DMS153 treated with DMSO at 0.1 percent for 48 hours (cell line): ENCODE measurements around the gene THSD7B.
"Not testable (repeated sequence)": the region's sequence is repeated elsewhere in the genome, so short reads cannot be mapped to it uniquely, and the experiment has no call there.

Source experiments
- DNase-seq: peaks from one replicate; lab custom pipeline; 2025; ENCODE audit not compliant: unreplicated experiment; lab: John Stamatoyannopoulos, UW

THSD7B gene

DNA sequence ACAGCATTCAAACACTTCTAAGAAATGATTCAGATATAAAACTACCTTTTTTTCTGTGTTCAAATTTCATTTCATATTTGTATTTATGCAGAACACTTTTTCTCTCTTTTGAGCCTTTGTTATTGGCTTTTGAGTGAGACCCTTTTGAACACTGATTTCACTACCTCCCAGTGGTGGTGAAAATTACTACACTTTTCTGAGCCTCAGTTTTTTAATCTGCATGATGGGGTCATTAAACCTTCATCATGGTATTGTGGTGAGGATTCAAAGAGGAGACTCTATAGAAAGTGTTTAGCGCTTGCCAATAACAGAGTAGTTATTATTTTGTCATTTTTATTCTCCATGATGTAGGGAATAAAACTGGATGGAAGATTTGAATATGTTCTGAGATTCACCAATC lies 169.8 kb downstream of the THSD7B start:
- no peak for DNase-seq

DNA sequence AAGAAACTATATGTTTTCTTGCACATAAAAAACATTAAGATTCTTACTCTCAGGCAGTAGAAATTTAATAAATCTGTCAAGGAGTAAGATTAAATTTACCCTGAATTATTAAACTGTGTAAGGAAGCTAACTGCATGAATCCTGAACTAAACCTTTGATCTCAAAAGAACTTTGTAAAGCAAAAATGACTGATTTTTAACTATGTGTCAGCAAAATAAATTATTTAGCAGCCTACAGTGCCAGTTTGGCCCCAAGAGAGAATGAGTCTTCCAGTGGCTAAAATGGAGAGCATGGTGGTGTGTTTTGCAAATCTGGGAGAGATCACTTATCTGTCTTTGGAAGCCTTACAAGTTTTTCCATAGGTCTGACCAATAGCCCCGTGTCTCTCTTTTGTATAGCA lies 190.7 kb downstream of the THSD7B start:
- no peak for DNase-seq

DNA sequence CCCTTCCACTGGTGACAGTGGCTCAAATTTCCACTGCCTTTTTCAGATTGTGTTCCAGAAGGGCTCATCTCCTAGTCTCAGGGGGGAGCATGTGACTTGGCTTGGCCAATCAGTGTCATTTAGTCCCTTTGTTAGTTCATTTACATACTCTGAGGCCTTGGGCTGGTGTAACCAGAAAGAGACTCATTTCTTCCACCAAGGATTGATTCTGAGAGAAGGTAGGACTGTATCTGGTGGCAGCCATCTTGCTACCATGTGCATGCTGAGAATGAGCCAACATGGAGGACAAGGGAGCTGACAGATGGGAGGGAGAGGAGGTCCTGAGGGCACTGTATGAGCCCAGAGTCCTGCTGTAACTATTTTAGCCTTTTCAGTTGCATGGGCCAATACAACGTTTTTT lies 191.7 kb downstream of the THSD7B start:
- DNase-seq, result no peak

DNA sequence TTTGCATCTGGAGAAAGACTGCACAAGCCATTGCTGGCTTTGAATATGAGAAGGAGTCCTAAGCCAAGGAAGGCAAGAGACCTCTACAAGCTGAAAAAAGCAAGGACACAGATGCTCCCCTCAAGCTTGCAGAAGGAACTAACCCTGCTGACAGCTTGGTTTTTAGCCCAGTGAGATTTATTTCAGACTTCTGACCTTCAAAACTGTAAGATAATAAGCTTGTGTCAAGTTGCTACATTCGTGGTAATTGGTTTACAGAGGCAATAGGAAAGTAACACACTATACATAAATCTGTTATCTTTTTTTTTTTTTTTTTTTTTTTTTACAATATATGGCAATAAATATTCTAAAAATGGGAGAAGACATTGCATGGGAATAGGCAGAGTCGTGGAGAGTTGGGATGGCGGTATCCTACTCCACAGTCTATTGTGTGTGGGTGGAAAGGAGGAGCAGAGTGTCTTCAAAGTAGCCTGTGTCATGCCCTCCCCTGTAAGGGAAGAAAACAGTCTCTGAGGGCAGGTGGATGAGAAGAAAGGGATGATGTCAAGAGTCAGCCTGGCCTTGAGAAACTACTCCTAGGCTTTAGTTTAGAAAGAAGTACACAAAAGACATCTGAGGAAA lies 196.9 kb downstream of the THSD7B start:
- DNase-seq, result no peak

DNA sequence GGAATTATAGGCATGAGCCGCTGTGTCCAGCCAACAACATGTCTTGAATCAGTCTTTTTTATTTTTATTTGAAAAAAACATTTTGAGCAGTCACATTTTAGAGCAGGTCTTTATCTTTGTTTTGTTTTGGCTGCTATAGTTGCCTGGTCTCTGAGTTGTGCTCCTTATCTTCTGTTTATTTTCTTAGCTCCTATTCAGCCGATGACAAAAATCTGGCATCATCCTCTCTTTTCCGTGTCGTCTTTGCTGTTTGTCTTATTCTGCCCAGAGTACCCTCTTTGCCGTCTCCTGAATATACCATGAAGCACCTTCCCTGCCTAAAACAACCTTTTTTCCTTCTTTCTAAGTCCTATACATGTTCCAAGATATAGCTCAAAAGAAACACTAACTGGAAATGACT lies 201.1 kb downstream of the THSD7B start:
- DNase-seq, result no peak

DNA sequence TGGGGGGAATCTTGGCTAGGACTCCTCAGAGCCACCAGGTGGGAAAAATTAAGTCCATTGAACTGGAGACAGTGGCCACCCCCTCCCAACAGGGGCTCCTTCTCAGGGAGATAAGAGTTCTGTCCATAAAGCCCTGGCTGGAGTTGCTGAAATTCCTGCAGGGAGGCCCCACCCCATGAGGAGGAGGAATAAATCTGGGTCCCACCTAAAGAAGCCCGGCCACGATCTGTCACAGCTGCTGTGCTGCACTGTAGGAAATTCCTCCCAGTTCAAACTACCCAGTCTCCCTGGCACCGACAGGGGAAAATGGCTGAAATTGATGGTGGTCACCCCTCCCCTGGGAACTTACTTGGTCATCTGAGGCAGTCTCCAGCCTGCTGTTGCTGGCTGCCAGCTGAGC lies 215.0 kb downstream of the THSD7B start:
- DNase-seq, result no peak

DNA sequence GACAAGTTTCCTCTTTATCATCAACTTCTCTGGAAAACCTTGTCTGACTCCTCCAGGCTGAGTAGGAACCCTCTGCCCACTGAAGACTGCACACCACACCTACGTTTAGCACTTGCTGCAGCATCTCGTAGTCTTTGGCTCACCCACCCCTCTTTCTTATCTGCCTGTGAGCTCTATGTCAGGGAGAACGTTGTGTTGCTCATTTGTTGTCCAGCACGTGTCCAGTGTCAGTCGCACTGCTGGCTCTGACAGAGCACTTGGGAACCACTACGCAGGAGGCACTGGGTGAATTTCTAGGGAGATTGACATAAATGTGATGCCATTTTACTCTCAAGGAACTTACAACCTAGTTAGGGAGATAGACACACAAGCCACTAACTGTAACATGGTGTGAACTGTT lies 216.3 kb downstream of the THSD7B start:
- not testable (repeated sequence) for DNase-seq

DNA sequence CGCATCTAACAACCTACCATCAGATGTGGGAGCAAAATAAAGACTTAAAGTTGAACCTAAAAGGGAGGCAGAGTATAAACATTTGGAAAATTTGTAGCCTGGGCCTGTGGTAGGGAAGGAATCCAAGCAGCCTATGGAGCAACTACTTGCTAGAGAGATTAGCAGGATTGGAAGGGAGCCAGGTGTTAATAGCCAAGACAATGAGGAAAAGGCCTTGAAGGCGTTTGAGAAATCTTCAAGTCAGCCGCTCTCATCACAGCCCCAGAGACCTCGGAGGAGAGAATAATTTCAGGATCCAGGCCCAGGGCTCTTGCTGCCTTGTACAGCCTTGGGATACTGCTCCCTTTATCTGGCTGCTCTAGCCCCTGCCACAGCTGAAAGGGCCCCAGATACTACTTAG lies 219.7 kb downstream of the THSD7B start:
- DNase-seq, result no peak

DNA sequence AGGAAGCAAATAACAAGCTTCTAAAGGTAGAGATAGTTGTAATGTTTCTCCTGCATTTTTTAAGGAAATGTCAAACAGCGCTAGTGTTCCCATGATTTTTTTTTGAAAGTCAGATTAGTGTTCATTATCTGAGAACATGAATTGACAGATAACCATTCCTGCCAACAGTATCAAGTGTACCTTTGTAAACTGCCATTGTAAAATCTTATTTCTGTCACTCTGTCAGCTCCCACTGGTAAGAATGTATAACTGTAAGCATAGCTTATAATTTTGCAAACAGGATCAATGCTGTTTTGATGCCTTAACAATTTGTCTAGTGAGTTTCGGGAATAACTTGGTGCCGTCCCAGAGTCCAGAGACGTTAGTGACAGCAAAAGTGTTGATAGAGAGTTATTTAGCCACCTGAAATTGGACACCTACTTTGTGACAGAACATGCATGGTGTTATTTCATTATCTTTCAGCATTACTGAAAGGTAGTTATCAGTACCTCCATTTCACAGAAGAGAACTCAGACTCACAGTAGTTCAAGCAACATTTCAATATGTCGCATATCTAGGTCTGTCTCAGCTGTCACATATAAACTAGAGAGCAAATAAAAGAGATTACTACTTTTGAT lies 221.4 kb downstream of the THSD7B start:
- no peak for DNase-seq

DNA sequence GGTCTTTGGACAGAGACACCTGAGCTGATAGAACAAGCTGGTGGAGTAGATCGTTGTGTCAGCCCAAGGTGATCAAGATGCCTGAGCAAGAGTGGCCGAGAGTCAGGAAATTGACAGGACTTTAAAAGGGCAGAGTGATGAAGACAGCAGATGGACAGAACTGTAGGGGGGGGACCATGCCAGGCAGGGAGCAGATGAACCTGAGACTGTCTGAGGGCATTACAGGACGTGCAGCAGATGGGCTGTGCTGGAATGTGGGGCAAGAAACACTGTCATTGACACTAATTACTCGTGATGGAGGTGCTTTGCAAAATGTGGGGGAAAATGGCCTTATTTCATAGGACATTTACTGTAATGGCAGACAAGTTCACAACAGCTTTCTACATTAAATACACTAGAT lies 225.0 kb downstream of the THSD7B start:
- no peak for DNase-seq

DNA sequence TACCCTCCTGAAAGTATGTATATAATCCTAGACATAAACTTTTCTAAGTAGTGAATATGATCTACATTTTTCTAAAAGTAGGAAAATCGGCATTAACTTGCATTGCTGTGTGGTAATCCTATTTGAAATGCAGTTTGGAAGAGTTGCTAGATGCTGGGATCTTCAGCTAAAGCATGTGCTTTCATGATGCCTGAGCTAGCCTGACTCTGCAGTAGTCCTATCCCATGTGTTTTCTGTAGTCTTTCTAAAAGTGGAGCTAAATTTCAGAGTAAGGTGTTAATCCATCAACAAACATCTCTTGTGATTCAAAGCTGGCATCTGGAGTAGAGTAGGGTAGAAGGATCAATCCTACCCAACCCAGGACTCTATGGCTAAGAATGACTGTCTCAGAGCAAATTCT lies 229.4 kb downstream of the THSD7B start:
- DNase-seq, result no peak

DNA sequence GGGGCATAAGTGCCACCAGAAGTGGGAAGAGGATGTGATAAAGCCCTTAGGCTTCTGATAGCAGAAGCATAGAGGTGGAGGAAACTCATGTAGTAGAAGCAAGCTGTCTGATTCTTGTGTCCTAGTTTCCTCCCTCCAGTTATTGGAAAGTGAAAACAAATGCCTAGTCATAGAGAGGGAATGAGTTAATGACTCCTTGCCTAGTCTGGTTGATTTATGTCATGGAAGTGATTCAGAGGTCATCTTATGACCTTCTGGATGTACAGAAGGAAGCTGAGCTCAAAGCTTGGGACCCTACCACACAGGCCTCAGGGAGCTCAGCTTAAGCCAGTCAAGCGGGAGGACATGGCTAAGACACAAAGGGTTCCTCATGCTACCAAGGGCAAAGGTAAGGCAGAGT lies 232.2 kb downstream of the THSD7B start:
- DNase-seq, result no peak

DNA sequence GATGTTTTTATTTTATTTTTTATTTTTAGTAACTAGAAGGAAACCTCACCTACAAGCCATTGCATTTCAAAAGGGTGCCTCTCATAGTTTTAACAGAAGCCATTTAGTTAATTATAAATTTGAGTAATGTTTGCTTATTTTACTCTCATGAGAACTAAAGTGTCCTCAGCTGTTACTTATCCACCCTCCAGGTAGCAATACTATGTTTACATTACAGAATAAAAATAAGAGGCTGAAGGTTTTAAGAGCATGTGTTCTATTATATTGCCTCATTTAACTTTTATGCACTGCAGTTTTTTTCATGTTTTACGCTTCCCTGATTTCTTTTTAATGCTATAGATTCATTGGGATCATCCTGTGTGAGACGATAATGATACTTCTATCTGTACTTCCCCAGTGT lies 235.5 kb downstream of the THSD7B start:
- DNase-seq, result no peak

DNA sequence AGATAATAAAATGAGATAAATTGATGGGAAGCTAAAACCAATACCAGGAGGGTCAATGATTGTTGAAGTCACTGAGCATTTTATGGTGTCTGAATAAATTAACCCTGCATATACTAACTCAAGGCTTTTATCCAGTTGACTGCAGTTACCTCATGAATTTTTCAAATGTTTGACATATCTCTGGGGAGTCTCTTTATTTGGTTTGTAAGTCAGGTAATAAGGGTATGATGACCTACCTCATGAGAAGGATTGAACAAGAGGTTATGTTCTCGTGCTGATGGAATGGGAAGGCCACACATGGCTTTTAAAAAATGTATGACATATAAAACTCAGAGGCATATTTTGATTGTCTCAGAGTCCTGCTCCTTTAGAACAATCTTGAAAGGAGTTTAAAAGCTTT lies 237.6 kb downstream of the THSD7B start:
- DNase-seq, result no peak

DNA sequence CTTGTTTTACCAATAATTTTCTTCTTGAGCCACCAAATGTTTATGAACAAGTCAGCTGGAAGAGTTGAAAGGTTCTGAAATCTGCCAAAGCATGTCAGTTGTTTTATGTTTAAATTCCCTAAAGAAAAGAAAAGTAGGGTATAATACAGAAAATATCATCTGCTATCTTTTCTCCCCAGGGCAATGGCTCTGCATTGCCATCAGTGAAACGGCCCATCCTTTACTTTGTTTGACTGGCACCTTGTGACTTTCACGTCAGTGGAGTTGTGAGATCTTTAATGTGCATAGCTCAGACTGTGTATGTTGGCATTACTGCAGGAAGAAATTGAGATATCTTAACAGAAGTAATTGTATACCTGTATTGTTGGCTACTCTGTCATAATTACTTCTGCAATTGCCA lies 239.9 kb downstream of the THSD7B start:
- DNase-seq, result no peak

DNA sequence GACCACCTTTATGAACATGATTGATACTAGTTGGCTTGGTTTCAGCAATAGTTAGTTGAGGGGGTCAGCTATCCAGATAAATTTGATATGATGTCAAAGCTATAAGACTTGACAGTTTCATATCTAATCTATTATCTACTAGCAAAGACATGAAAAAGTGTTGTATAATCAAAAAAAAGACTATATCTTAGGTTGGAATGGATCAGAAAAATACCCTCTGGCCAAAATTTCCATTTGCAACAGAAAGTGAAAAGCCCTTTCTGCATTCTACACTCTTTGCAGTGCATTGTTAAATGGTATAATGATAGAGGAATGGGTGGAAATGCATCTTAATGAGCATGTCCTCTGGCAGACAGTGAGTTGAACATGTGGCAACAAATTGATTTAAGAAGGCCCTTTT lies 242.6 kb downstream of the THSD7B start:
- DNase-seq, result no peak

DNA sequence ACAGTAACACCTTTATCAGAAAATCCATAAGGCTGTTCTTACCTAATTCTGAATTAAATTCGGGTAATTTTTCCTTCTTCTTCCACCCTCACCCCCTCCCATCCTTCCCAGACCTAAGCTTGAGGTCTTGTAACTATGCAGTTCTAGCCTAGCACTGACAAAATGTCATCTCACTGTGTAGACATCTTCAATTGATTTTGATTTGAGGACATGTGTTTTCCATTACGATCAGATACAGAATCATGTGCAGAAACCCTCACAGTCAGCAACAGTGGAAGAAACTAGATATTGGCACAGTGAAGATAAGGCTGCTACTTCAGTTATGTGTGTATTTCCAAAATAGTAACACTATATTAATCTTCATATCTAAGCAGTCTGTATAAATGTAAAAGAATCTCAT lies 244.6 kb downstream of the THSD7B start:
- no peak for DNase-seq

DNA sequence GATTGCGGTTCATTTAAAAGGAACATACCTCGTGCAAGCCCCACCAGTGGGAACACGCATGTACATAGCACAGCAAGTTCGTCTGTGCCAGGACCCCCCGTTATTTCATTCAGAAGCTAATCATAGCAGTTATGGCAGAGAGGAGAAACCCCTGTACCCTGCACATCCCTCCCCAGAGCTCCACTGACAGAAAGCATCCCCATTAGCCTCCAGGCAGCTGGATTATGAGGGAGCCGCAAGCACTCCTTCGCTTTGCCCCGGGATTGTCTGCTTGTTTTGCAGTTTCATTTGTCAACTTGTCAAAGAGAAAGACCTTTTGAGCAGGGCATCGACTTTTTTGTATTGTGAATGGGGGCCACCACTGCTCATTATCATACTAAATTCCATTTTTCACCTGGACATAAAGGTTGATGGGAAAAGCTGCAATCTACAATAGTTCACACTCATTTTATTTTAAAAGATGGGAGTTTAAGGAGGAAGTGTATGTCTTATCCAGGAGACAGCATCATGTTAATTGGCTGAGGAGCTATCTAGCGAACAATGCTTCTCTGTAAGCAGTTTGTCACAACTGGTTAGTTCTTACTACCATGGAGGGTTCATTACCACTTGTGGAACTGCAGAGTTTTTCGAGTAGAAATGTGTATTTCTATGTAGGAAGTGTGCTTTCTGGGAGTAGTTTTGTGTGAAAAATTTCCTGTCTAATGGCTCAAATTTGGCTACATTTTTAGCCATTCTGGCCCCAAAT lies 255.3 kb downstream of the THSD7B start:
- DNase-seq, result no peak

DNA sequence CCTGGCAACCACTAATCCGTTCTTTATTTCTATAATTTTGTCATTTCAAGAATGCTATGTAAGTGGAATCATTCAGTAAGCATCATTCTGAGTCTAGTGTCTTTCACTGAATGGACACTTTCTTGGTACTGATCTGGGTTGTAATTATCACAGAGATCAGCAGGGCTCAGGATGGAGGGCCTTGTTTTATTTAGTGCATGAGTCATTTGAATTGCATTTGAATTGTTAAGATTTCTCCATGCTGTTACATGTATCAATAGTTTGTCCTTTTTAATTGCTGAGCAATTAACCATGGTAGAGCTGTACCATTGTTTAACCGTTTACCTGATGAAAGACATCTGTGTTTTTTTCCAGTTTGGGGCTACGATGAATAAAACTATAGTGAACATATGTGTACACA lies 256.4 kb downstream of the THSD7B start:
- DNase-seq, result no peak

DNA sequence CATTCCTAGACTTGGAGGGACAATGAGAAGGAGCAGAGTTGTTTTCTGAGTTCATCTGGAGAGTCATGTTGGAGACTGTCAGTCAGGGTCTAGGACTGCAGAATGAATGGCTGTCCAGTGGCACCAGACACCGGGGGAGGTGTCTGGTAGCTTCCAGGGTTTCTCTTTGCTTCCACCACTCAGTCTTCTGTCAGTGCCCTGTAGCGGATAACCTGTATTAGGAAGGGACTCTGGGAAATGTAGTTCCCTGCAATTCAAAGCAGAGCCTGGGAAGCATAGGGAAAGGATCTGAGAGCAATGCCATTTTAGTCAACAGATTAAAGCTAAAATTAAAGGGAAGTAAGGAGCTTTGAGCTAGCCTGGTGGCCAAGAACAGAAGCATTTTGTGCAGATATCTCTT lies 257.9 kb downstream of the THSD7B start:
- DNase-seq, result no peak

DNA sequence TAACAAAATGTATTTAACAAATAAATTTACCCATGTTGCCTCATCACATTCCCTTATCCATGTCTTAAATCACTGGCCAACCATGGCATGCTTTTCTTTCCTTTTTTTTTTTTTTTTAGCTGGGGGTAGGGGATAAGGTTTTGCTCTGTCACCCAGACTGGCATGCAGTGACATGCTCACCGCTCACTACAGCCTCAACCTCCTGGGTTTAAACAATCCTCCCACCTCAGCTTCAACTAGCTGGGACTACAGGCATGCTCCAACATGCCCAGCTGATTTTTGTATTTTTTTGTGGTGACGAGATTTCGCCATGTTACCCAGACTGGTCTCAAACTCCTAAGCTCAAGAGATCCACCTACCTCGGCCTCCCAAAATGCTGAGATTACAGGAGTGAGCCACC lies 266.4 kb downstream of the THSD7B start:
- DNase-seq, result no peak

DNA sequence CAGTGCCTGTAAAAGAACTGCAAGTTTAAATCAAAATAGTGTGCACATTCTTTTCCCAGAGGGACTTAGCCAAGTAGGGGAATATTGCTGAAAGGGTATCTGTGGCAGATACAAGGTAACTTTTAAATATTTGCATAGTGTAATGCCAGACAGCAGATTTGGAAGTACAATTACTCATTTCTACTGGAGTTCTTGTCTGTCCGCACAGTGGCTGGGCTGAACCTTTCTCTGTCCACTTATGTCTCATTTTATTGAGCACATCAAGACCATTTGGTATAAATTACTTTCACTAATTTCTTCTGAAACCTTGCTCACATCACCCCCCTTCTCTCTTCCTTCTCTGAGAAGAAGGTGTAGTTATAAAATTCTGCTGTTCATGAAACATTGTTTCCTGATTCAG lies 271.3 kb downstream of the THSD7B start:
- no peak for DNase-seq
